CD4-positive, alpha-beta T cell (primary cell): ENCODE measurements around the gene OLFML1. TPM values are rescaled to one million over a fixed set of nuclear protein-coding genes. Genes with fewer than 3 reads are reported as not detected.

Experiments used
- ATAC-seq: fragments of 200-7000 bp; cut with Tn5 transposase; one replicate; pipeline ENCODE4 v1.10.0; 2022; ENCODE audit warnings: mild to moderate bottlenecking; ENCODE audit not compliant: poor library complexity
- CTCF ChIA-PET: fragments of 350-600 bp; sonication (Branson Sonifier 250); formaldehyde crosslinking; loops from one replicate; lab custom pipeline; 2021; ENCODE audit warnings: antibody characterized with exemption, inconsistent platforms; lab: Charles Lee
- POLR2A ChIA-PET: fragments of 350-600 bp; sonication (Branson Sonifier 250); formaldehyde crosslinking; loops from one replicate; lab custom pipeline; 2021; ENCODE audit warnings: antibody characterized with exemption, inconsistent platforms; lab: Charles Lee
- DNase-seq, 14 experiments: peaks; one replicate each; pipeline ENCODE4 v3.0.0-alpha.2; 2013 to 2020; ENCODE audit warnings: mixed read lengths in 2 of 14
- H3K27ac ChIP-seq, 2 donors: one replicate each; pipeline versions ENCODE4 v1.5.1 to v1.7.0; 2013; ENCODE audit warnings: low read length in 2 of 2, low read depth in 1 of 2, mild to moderate bottlenecking in 1 of 2
- H3K27me3 ChIP-seq, 2 experiments: 1 replicate in 1 of 2; 2 replicates in 1 of 2; pipeline versions ENCODE4 v1.6.1 to v1.7.0; 2013; ENCODE audit warnings: low read length in 2 of 2, control low read depth in 1 of 2, mild to moderate bottlenecking in 1 of 2, moderate library complexity in 1 of 2; ENCODE audit not compliant: insufficient read depth in 2 of 2, control insufficient read depth in 1 of 2
- H3K36me3 ChIP-seq: one replicate; pipeline ENCODE4 v1.6.1; 2013; ENCODE audit warnings: low read length, control low read depth; ENCODE audit not compliant: insufficient read depth
- H3K4me1 ChIP-seq: one replicate; pipeline ENCODE4 v1.6.1; 2013; ENCODE audit warnings: low read length, control low read depth; ENCODE audit not compliant: insufficient read depth
- H3K4me3 ChIP-seq: one replicate; pipeline ENCODE4 v1.5.1; 2013; ENCODE audit warnings: mild to moderate bottlenecking, low read length, moderate library complexity
- H3K9me3 ChIP-seq, 2 experiments: 1 replicate in 1 of 2; 2 replicates in 1 of 2; pipeline versions ENCODE4 v1.6.1 to v1.7.0; 2013; ENCODE audit warnings: low read length in 2 of 2, mild to moderate bottlenecking in 2 of 2, control low read depth in 1 of 2, moderate library complexity in 1 of 2; ENCODE audit not compliant: control insufficient read depth in 1 of 2, insufficient read depth in 1 of 2
- H3K27ac Mint-ChIP-seq: one replicate; pipeline ENCODE4 v1.8.0; 2020; ENCODE audit warnings: mixed read lengths
- H3K27me3 Mint-ChIP-seq: one replicate; pipeline ENCODE4 v1.8.0; 2021; ENCODE audit warnings: mixed read lengths
- H3K36me3 Mint-ChIP-seq: one replicate; pipeline ENCODE4 v1.8.0; 2021; ENCODE audit warnings: low read depth, mixed read lengths
- H3K4me1 Mint-ChIP-seq: one replicate; pipeline ENCODE4 v1.8.0; 2021; ENCODE audit warnings: low read depth, mixed read lengths
- H3K4me3 Mint-ChIP-seq: one replicate; pipeline ENCODE4 v1.8.0; 2020; ENCODE audit warnings: mild to moderate bottlenecking, mixed read lengths
- H3K9me3 Mint-ChIP-seq: one replicate; pipeline ENCODE4 v1.8.0; 2020; ENCODE audit warnings: mixed read lengths
- intact Hi-C, 2 experiments: fragments of 100-400 bp; cut with DNase I in 1 of 2; cut with micrococcal nuclease in 1 of 2; formaldehyde crosslinking; loops; one replicate each; pipeline versions ENCODE4 v1.15.1 to v1.9.0; 2023 to 2025; cut with DNase I, micrococcal nuclease
- total RNA-seq, 174 experiments: library from RNA in 2 of 174; stranded (reverse) in 2 of 174; gene quantifications; one replicate each; pipeline ENCODE4 v1.2.3 and lab custom pipeline; 2021 to 2026
- TF ChIP-seq, protein P1 (sequence below): fragments of 200-600 bp; IDR thresholded peaks from one replicate; pipeline ENCODE4 v1.8.0; 2022; ENCODE audit warnings: antibody characterized with exemption, mild to moderate bottlenecking

Gene OLFML1
- total RNA-seq, 2 experiments from 2014 or later: not detected

DNA sequence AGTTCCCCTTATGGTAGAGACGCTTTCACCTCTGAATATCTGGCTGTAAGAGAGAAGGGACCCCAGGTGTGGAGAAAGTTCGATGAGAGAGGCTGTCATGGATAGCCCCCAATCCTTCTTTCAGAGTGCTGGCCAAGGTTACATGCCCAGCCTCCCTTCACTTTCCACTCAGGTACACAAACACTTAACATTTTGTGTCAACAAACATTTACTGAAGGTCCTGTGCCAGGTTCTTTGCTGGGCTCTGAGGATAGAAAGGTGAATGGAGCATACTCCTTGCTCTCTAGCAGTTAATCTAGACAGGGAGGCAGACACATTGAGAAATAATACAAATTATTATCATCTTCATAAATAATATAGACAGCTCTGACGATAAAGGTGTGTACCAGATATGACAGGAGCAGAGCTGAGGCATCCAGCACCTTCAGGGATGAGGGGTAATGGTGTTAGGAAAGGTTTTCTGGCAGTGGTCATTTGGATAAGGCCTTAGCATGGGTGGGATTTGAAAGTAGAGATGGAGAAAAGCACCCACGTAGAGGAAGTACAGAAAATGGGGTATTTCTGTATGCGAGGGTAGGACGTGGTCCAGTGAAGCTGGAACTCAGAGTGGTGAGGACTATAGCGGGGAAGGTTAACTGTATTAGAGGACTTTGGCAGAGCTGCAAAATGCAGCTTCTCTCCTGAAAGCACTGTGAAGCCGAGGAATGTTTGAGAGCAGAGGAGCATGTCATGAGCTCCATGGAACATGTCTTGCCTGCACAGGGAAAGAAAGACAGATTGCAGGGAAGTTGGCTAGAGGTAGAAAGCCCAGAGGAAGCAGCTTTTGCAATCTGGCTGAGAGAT is 48.1 kb downstream of the OLFML1 start:
- H3K36me3 Mint-ChIP-seq: no peaks in the 10 kb centered on the region
- Histone ChIP-seq H3K27me3 (no peaks in the 10 kb centered on the region), H3K27ac (no peak overlapping the region), H3K9me3 (no peaks in the 10 kb centered on the region), H3K4me3 (no peak overlapping the region), H3K4me1 (peaks cover 4% of the 10 kb centered on the region), H3K36me3 (no peaks in the 10 kb centered on the region)
- no peak for DNase-seq
- no peaks in the 10 kb centered on the region for H3K9me3 Mint-ChIP-seq
- H3K27ac Mint-ChIP-seq: no peak overlapping the region
- no peak for ATAC-seq
- H3K4me3 Mint-ChIP-seq: no peak overlapping the region
- TF ChIP-seq, protein P1, sequence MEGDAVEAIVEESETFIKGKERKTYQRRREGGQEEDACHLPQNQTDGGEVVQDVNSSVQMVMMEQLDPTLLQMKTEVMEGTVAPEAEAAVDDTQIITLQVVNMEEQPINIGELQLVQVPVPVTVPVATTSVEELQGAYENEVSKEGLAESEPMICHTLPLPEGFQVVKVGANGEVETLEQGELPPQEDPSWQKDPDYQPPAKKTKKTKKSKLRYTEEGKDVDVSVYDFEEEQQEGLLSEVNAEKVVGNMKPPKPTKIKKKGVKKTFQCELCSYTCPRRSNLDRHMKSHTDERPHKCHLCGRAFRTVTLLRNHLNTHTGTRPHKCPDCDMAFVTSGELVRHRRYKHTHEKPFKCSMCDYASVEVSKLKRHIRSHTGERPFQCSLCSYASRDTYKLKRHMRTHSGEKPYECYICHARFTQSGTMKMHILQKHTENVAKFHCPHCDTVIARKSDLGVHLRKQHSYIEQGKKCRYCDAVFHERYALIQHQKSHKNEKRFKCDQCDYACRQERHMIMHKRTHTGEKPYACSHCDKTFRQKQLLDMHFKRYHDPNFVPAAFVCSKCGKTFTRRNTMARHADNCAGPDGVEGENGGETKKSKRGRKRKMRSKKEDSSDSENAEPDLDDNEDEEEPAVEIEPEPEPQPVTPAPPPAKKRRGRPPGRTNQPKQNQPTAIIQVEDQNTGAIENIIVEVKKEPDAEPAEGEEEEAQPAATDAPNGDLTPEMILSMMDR: no peak
- H3K27me3 Mint-ChIP-seq: no peaks in the 10 kb centered on the region
- ChIA-PET CTCF (no interaction called here), POLR2A (interaction anchor here (1.1 to 1.5 kb wide), 2 partner anchors 13 to 18 kb away, joined by 4 read pairs; no protein-coding TSS in a partner anchor)
- peaks cover 90% of the 10 kb centered on the region for H3K4me1 Mint-ChIP-seq
- intact Hi-C loops: no loop called here

DNA sequence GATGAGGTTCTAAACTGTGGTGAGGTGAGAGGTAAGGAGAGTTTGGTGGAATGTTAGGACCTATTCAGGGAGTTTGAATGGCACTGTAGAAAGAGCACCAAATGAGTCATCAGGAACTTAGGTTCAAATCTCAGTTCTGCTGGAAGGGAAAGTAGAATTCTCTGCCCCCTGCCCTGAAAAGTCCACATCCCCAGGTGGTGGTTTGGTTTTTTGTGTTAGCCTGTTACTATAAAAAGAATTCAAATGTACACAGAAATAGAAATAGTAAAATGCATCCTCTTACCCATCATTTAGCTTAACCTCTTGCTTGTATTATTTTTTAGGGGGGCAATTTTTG is 48.7 kb downstream of the OLFML1 start:
- TF ChIP-seq, protein P1: no peak
- no peak overlapping the region for H3K4me3 ChIP-seq
- ChIA-PET CTCF (interaction anchor here (2.2 kb wide), 1 partner anchor 38 kb away, joined by 4 read pairs; no protein-coding TSS in a partner anchor), POLR2A (interaction anchor here (1.1 to 1.5 kb wide), 2 partner anchors 13 to 19 kb away, joined by 4 read pairs; no protein-coding TSS in a partner anchor)
- ATAC-seq (no peak), DNase-seq (no peak)
- Mint-ChIP-seq H3K27me3 (no peaks in the 10 kb centered on the region), H3K4me1 (peaks cover 90% of the 10 kb centered on the region), H3K27ac (no peak overlapping the region), H3K9me3 (no peaks in the 10 kb centered on the region), H3K36me3 (no peaks in the 10 kb centered on the region), H3K4me3 (no peak overlapping the region)
- H3K9me3 ChIP-seq: no peaks in the 10 kb centered on the region
- no peaks in the 10 kb centered on the region for H3K36me3 ChIP-seq
- H3K27me3 ChIP-seq: no peaks in the 10 kb centered on the region
- intact Hi-C loops: no loop called here
- H3K27ac ChIP-seq: no peak overlapping the region
- no peaks in the 10 kb centered on the region for H3K4me1 ChIP-seq

DNA sequence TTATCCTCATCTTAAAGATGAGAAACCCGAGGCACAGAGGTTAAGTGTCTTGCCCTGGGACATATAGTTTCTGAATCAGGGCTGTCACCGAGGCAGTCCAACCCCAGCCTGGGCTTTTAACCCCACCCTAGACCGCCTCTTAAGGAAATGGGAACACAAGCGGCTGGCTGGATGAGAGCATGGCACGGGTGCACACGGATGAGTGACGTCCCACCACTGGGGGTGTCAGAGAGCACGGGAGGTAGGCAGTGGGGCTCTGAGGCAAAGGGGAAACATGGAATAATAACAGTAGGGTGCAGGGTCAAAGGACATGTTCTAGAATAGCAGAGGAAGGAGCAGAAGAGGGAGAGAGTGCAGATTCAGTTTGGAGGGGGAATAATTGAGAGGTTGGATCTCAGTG is 50.8 kb downstream of the OLFML1 start:
- H3K9me3 ChIP-seq: no peaks in the 10 kb centered on the region
- H3K27ac Mint-ChIP-seq: no peak overlapping the region

More for the DNA sequence above, 50.8 kb downstream of the OLFML1 start:
- Histone ChIP-seq H3K4me1 (no peaks in the 10 kb centered on the region), H3K4me3 (no peak overlapping the region), H3K36me3 (no peaks in the 10 kb centered on the region), H3K27ac (no peak overlapping the region), H3K27me3 (no peaks in the 10 kb centered on the region)
- Mint-ChIP-seq H3K4me1 (peaks cover 89% of the 10 kb centered on the region), H3K4me3 (no peak overlapping the region), H3K36me3 (no peaks in the 10 kb centered on the region), H3K27me3 (no peaks in the 10 kb centered on the region), H3K9me3 (no peaks in the 10 kb centered on the region)
- TF ChIP-seq, protein P1: peak; percentile 27
- intact Hi-C loops: no loop called here
- POLR2A ChIA-PET: no interaction called here
- ATAC-seq: peak; percentile 55
- DNase-seq: peak in 1 of 14 experiments; percentile 27
- CTCF ChIA-PET: interaction anchor here (2.2 kb wide), 1 partner anchor 36 kb away, joined by 4 read pairs; no protein-coding TSS in a partner anchor
